Measurements from ENCODE around the gene DUSP19.

DNA sequence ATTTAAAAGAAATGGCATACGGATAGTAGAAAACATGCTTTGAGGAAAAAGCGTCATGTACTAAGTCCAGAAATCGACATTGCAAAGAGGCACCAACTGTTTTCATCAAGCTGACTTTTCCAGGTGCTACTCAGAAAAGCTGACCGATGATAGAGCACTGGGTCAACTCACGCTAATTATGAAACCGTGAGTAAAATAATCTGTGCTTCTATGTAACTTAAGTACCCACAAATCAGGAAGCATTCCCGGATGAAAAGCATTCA, 45.3 kb downstream of the DUSP19 start:
- TF ChIP-seq, protein P1, sequence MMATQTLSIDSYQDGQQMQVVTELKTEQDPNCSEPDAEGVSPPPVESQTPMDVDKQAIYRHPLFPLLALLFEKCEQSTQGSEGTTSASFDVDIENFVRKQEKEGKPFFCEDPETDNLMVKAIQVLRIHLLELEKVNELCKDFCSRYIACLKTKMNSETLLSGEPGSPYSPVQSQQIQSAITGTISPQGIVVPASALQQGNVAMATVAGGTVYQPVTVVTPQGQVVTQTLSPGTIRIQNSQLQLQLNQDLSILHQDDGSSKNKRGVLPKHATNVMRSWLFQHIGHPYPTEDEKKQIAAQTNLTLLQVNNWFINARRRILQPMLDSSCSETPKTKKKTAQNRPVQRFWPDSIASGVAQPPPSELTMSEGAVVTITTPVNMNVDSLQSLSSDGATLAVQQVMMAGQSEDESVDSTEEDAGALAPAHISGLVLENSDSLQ (IDR thresholded peaks at IDR 0.05): no peak
- no peak for TF ChIP-seq SP1 (IDR thresholded peaks at IDR 0.05)
- TF ChIP-seq FOXK2 (IDR thresholded peaks at IDR 0.05): no peak

All from HEK293T (cell line).